DND-41 (cell line): ENCODE measurements around the gene POLA2.

Experiments used
- ATAC-seq: fragments of 200-7000 bp; cut with Tn5 transposase; 3 replicates; pipeline ENCODE4 v1.9.1; 2021; ENCODE audit warnings: low read depth; ENCODE audit not compliant: insufficient read depth
- DNase-seq: peaks from one replicate; pipeline ENCODE4 v3.0.0-alpha.2; 2020
- H2AFZ ChIP-seq: 2 replicates; pipeline ENCODE4 v1.6.0; 2012; ENCODE audit warnings: low read depth, low read length
- H3K27ac ChIP-seq: 2 replicates; pipeline ENCODE4 v1.5.1; 2012; ENCODE audit warnings: low read length, inconsistent platforms
- H3K27me3 ChIP-seq: fragments of 200-600 bp; sonication (generic); 2 replicates; pipeline ENCODE4 v1.6.0; 2012; ENCODE audit warnings: low read length, mild to moderate bottlenecking, inconsistent platforms; ENCODE audit not compliant: insufficient read depth, poor library complexity
- H3K36me3 ChIP-seq: 2 replicates; pipeline ENCODE4 v1.5.1; 2012; ENCODE audit warnings: low read length, inconsistent platforms; ENCODE audit not compliant: insufficient read depth
- H3K4me1 ChIP-seq: 2 replicates; pipeline ENCODE4 v1.5.1; 2012; ENCODE audit warnings: mild to moderate bottlenecking, low read length; ENCODE audit not compliant: insufficient read depth
- H3K4me2 ChIP-seq: 2 replicates; pipeline ENCODE4 v1.6.0; 2012; ENCODE audit warnings: mild to moderate bottlenecking, moderate library complexity, low read length, inconsistent platforms; ENCODE audit not compliant: insufficient read depth
- H3K4me3 ChIP-seq, 2 experiments: fragments of 200-600 bp in 1 of 2; shearing (Covaris generic) in 1 of 2; 2 replicates each; pipeline ENCODE4 v1.5.1; 2012 to 2016; ENCODE audit warnings: inconsistent platforms in 2 of 2, low read length in 2 of 2, mild to moderate bottlenecking in 2 of 2, low read depth in 1 of 2, moderate library complexity in 1 of 2
- H3K79me2 ChIP-seq: 2 replicates; pipeline ENCODE4 v1.6.0; 2012; ENCODE audit warnings: low read length, inconsistent platforms; ENCODE audit not compliant: insufficient read depth
- H3K9ac ChIP-seq: 2 replicates; pipeline ENCODE4 v1.6.0; 2012; ENCODE audit warnings: low read depth, mild to moderate bottlenecking, inconsistent platforms, low read length, moderate library complexity
- H3K9me3 ChIP-seq: 2 replicates; pipeline ENCODE4 v1.5.1; 2012; ENCODE audit warnings: low read length, moderate library complexity, mild to moderate bottlenecking, inconsistent platforms; ENCODE audit not compliant: insufficient read depth, severe bottlenecking
- H4K20me1 ChIP-seq: 2 replicates; pipeline ENCODE4 v1.6.0; 2012; ENCODE audit warnings: low read length; ENCODE audit not compliant: insufficient read depth
- EZH2 ChIP-seq: IDR thresholded peaks from 3 replicates; pipeline ENCODE4 v1.6.1; 2012; ENCODE audit warnings: borderline replicate concordance, low read depth, mild to moderate bottlenecking, moderate library complexity, low read length, inconsistent platforms; ENCODE audit not compliant: severe bottlenecking
- TF ChIP-seq, protein P1 (sequence below): IDR thresholded peaks from 2 replicates; pipeline ENCODE4 v1.5.1; 2012; ENCODE audit warnings: borderline replicate concordance, low read length, moderate library complexity, mild to moderate bottlenecking; ENCODE audit not compliant: poor library complexity, severe bottlenecking; ENCODE audit errors: extremely low read depth

The POLA2 gene

DNA sequence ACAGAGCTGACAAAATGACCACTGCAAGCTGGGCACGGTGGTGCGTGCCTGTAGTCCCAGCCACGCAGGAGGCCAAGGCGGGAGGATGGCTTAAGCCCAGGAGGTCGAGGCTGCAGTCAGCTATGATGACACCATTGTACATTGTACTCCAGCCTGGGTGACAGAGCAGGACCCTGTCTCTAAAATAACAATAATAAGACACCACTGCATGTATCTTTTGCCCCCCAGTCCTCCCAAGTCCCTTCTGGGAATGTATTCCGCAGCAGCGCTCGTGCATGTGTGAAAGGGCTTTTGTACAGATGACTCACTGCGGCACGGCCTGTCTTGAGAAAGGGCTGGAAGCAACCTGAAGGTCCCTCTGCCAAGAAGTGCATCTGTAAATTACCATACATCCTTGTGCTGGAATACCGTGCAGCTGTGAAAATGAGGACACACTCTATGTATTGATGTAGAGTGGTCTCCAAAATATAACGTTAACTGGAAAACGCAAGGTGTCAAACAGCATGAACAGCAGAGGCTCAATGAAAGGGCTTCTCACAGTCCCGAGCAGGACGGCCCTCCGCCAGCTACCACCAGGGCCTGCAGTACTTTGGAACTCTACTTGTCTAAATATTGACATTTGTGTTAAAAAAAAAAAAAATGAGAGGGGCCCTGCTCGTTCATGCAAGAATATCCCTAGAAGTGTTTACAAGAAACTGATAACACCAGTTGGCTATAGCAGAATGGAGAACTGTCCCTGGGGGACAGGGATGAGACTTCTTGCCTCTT is 43.9 kb downstream of the POLA2 start:
- DNase-seq = no peak
- no peak overlapping the region for H3K27ac ChIP-seq

DNA sequence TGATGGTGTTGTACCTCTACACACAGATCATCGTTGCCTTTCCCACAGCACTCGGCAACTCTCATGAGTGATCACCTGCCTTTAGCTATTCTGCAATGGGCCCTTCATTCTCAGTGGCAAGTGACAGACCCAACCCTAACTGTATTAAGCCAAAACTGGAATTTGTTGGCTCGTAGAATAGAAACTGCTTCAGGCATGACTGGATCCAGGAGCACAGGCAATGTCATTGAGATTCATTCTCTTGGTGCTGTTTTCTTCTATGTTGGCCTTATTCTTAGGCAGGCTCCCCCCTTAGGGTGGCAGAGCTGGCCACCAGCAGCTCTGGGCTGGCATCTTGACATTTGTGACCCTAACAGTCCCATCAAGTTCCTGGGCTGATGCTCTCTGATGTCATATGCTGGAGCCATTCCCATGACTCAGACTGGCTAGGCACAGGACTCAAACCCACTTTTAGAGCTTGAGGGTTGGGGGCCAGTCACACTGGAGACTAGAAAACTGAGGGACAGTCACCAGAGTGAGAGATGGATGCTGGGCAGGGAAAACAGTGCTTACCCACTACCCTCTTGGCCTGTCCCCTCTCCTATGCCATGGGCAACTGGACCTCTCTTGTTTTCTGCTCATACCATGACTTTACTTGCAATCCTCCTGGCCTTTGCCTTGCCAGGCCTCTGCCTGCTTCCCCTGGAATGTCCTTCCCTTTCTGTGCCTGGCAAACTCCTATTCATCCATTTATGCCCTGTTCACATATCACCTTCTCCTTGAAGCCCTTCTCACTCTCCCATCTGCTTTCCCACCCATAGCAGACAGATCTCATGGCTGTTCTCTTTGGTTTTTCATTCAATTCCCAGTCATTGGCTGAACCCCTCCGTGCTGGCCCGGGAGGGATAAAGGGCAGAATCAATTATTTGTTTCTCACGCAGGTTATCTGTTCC is 45.8 kb downstream of the POLA2 start:
- Histone ChIP-seq H3K9ac (no peak overlapping the region), H3K27ac (no peak overlapping the region), H3K4me3 (no peak overlapping the region), H3K9me3 (no peaks in the 10 kb centered on the region), H3K79me2 (no peaks in the 10 kb centered on the region), H2AFZ (no peak overlapping the region), H3K36me3 (peaks cover 28% of the 10 kb centered on the region), H3K27me3 (no peaks in the 10 kb centered on the region), H4K20me1 (peaks cover 14% of the 10 kb centered on the region; the same call in 1 of the 2 replicates), H3K4me2 (no peak overlapping the region), H3K4me1 (no peaks in the 10 kb centered on the region)
- TF ChIP-seq, protein P1, sequence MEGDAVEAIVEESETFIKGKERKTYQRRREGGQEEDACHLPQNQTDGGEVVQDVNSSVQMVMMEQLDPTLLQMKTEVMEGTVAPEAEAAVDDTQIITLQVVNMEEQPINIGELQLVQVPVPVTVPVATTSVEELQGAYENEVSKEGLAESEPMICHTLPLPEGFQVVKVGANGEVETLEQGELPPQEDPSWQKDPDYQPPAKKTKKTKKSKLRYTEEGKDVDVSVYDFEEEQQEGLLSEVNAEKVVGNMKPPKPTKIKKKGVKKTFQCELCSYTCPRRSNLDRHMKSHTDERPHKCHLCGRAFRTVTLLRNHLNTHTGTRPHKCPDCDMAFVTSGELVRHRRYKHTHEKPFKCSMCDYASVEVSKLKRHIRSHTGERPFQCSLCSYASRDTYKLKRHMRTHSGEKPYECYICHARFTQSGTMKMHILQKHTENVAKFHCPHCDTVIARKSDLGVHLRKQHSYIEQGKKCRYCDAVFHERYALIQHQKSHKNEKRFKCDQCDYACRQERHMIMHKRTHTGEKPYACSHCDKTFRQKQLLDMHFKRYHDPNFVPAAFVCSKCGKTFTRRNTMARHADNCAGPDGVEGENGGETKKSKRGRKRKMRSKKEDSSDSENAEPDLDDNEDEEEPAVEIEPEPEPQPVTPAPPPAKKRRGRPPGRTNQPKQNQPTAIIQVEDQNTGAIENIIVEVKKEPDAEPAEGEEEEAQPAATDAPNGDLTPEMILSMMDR = no peak
- no peak for TF ChIP-seq EZH2
- ATAC-seq = no peak; the same call in 2 of the 3 replicates
- no peak for DNase-seq

More for the DNA sequence above, 43.9 kb downstream of the POLA2 start:
- Histone ChIP-seq H3K27me3 (no peaks in the 10 kb centered on the region), H3K4me3 (no peak overlapping the region), H3K36me3 (peaks cover 47% of the 10 kb centered on the region), H3K9ac (no peak overlapping the region), H3K79me2 (no peaks in the 10 kb centered on the region), H4K20me1 (peaks cover 21% of the 10 kb centered on the region; the same call in 1 of the 2 replicates), H2AFZ (no peak overlapping the region), H3K4me2 (no peak overlapping the region), H3K4me1 (no peaks in the 10 kb centered on the region), H3K9me3 (no peaks in the 10 kb centered on the region)
- no peak for ATAC-seq
- TF ChIP-seq, protein P1 = no peak
- TF ChIP-seq EZH2 = no peak

DNA sequence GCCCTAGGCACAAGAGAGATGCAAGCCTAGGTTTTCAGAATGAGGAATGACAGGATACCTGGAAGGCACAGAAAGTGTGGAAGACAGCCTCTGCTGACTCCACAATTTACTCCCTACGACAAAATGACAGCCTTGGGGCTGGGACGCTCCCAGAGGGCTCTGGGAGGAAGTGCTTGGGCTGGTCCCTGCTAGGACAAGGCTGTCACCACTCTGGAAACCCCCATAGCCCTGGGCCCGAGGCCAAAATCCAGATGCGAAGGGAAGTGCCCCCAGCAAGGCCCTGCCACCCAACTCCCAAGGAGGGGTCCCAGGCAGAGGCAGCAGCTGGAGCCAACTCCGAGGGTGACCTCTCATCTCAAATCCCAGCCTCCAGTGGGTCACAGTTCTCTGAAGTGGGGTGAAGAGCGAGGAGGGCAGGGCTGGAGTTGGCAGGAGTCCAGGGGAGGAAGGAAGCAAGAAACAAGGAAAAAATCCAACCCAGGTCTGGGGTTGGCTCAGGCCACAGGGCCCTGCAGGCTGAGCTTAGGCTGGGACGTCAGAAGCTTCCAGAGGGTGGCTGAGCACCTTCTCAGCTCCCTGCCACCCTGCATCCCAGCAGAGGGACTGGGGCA is 46.6 kb downstream of the POLA2 start:
- H3K4me2 ChIP-seq = no peak overlapping the region
- peaks cover 22% of the 10 kb centered on the region for H3K36me3 ChIP-seq
- DNase-seq (no peak), ATAC-seq (0 out of 3 replicates have a peak, but pooled peaks have one; percentile 17)
- H3K4me1 ChIP-seq = no peaks in the 10 kb centered on the region
- H3K4me3 ChIP-seq = no peak overlapping the region
- H3K79me2 ChIP-seq = no peaks in the 10 kb centered on the region
- no peak overlapping the region for H2AFZ ChIP-seq
- peaks cover 14% of the 10 kb centered on the region; the same call in 1 of the 2 replicates for H4K20me1 ChIP-seq
- H3K27me3 ChIP-seq = no peaks in the 10 kb centered on the region
- TF ChIP-seq EZH2 = no peak
- TF ChIP-seq, protein P1 = no peak
- no peak overlapping the region for H3K27ac ChIP-seq
- no peaks in the 10 kb centered on the region for H3K9me3 ChIP-seq
- no peak overlapping the region for H3K9ac ChIP-seq
